MM.1S (cell line): Measurements from ENCODE around the gene LHPP.

ENCODE experiments used
- CTCF ChIP-seq: fragments of 300-600 bp; sonication (generic); IDR thresholded peaks from 2 replicates; pipeline ENCODE4 v1.5.1; 2016; ENCODE audit warnings: antibody characterized with exemption, low read length, mixed read lengths
- EZH2phosphoT487 ChIP-seq: fragments of 300-600 bp; sonication (generic); IDR thresholded peaks from 2 replicates; pipeline ENCODE4 v1.6.1; 2018; ENCODE audit warnings: antibody characterized with exemption, low read length

- no peak for TF ChIP-seq CTCF
- TF ChIP-seq EZH2phosphoT487, result no peak
Measured at GRCh38 chr10:124615259-124615658, 153.6 kb downstream of the LHPP start.
